IMR-90 (cell line): Measurements from ENCODE around the gene GPR84. TPM values are rescaled to one million over a fixed set of nuclear protein-coding genes. Genes with fewer than 3 reads are reported as not detected.

ENCODE experiments used
- ATAC-seq: fragments of 200-7000 bp; cut with Tn5 transposase; 2 replicates; pipeline ENCODE4 v1.9.1; 2020; ENCODE audit warnings: low read depth, mild to moderate bottlenecking, moderate library complexity
- BruUV-seq: library from RNA; stranded (reverse); fragments of 400-500 nt; replicated peaks from 2 replicates; lab custom pipeline; 2021; lab: Mats Ljungman, UMichigan
- CTCF ChIA-PET: fragments of 300-600 bp; formaldehyde crosslinking; extraction: SDS; loops from one replicate; lab custom pipeline; 2021; ENCODE audit warnings: antibody characterized with exemption; lab: Yijun Ruan, JAX
- POLR2A ChIA-PET: fragments of 300-600 bp; sonication (Branson Sonifier 250); formaldehyde crosslinking; loops from one replicate; lab custom pipeline; 2022; ENCODE audit warnings: antibody characterized with exemption; ENCODE audit not compliant: unreplicated experiment; lab: Charles Lee
- DNase-seq: peaks from one replicate; pipeline ENCODE4 v3.0.0; 2013
- H2AFZ ChIP-seq: replicated peaks from 2 replicates; pipeline ENCODE3; 2013; ENCODE audit warnings: low read length, mild to moderate bottlenecking; ENCODE audit not compliant: poor library complexity
- H2AK5ac ChIP-seq: 2 replicates; pipeline ENCODE4 v1.6.1; 2013; ENCODE audit warnings: low read depth, low read length, inconsistent platforms
- H2AK9ac ChIP-seq: replicated peaks from 2 replicates; pipeline ENCODE3; 2013; ENCODE audit warnings: mild to moderate bottlenecking, low read depth, low read length, moderate library complexity; ENCODE audit not compliant: poor library complexity
- H2BK120ac ChIP-seq: 2 replicates; pipeline ENCODE4 v1.6.1; 2013; ENCODE audit warnings: low read depth, low read length, inconsistent platforms
- H2BK15ac ChIP-seq: 3 replicates; pipeline ENCODE4 v1.6.1; 2013; ENCODE audit warnings: low read depth, low read length, inconsistent platforms
- H2BK20ac ChIP-seq: 2 replicates; pipeline ENCODE4 v1.6.1; 2013; ENCODE audit warnings: low read depth, mild to moderate bottlenecking, inconsistent platforms, low read length, moderate library complexity
- H2BK5ac ChIP-seq: 2 replicates; pipeline ENCODE4 v1.6.1; 2013; ENCODE audit warnings: mild to moderate bottlenecking, low read depth, low read length, inconsistent platforms; ENCODE audit not compliant: poor library complexity, severe bottlenecking
- H3K14ac ChIP-seq: replicated peaks from 2 replicates; pipeline ENCODE4 v1.6.1; 2013; ENCODE audit warnings: low read depth, low read length, inconsistent platforms
- H3K18ac ChIP-seq: 2 replicates; pipeline ENCODE4 v1.6.1; 2013; ENCODE audit warnings: low read depth, low read length, control low read depth
- H3K23ac ChIP-seq: 2 replicates; pipeline ENCODE4 v1.6.1; 2013; ENCODE audit warnings: low read depth, low read length, inconsistent platforms
- H3K27ac ChIP-seq: 2 replicates; pipeline ENCODE4 v1.5.1; 2013; ENCODE audit warnings: mild to moderate bottlenecking, control low read depth, low read length; ENCODE audit not compliant: insufficient read depth
- H3K27me3 ChIP-seq: 2 replicates; pipeline ENCODE4 v1.6.1; 2013; ENCODE audit warnings: low read length; ENCODE audit not compliant: control insufficient read depth, insufficient read depth
- H3K36me3 ChIP-seq: 2 replicates; pipeline ENCODE4 v1.6.1; 2013; ENCODE audit warnings: low read length, mixed read lengths; ENCODE audit not compliant: control insufficient read depth, insufficient read depth
- H3K4ac ChIP-seq: 2 replicates; pipeline ENCODE4 v1.6.1; 2013; ENCODE audit warnings: low read depth, low read length, inconsistent platforms
- H3K4me1 ChIP-seq: 2 replicates; pipeline ENCODE4 v1.6.1; 2013; ENCODE audit warnings: low read length, mixed read lengths; ENCODE audit not compliant: control insufficient read depth, insufficient read depth
- H3K4me2 ChIP-seq: 2 replicates; pipeline ENCODE4 v1.6.1; 2013; ENCODE audit warnings: low read depth, mild to moderate bottlenecking, control low read depth, low read length, moderate library complexity
- H3K4me3 ChIP-seq: 2 replicates; pipeline ENCODE4 v1.5.1; 2013; ENCODE audit warnings: low read depth, mild to moderate bottlenecking, control low read depth, low read length, moderate library complexity; ENCODE audit not compliant: insufficient read depth
- H3K56ac ChIP-seq: 2 replicates; pipeline ENCODE4 v1.6.1; 2013; ENCODE audit warnings: low read length, inconsistent platforms; ENCODE audit not compliant: insufficient read depth; ENCODE audit errors: extremely low read depth
- H3K79me1 ChIP-seq, 2 experiments: 2 replicates each; pipeline ENCODE4 v1.6.1; 2013; ENCODE audit warnings: low read length in 2 of 2, inconsistent platforms in 1 of 2, low read depth in 1 of 2
- H3K9ac ChIP-seq: 2 replicates; pipeline ENCODE4 v1.6.1; 2013; ENCODE audit warnings: low read depth, low read length, control low read depth
- H3K9me1 ChIP-seq: 2 replicates; pipeline ENCODE4 v1.6.1; 2013; ENCODE audit warnings: low read length, inconsistent platforms; ENCODE audit not compliant: insufficient read depth
- H3K9me3 ChIP-seq: 2 replicates; pipeline ENCODE4 v1.6.1; 2013; ENCODE audit warnings: low read length; ENCODE audit not compliant: control insufficient read depth, insufficient read depth
- H4K20me1 ChIP-seq: 2 replicates; pipeline ENCODE4 v1.6.1; 2013; ENCODE audit warnings: low read length, inconsistent platforms; ENCODE audit not compliant: insufficient read depth
- H4K5ac ChIP-seq: 2 replicates; pipeline ENCODE4 v1.6.1; 2013; ENCODE audit warnings: mild to moderate bottlenecking, low read depth, low read length, control low read depth
- H4K8ac ChIP-seq, 2 experiments: 2 replicates each; pipeline ENCODE4 v1.6.1; 2013; ENCODE audit warnings: low read depth in 2 of 2, low read length in 2 of 2, control low read depth in 1 of 2, inconsistent platforms in 1 of 2
- H4K91ac ChIP-seq: 2 replicates; pipeline ENCODE4 v1.6.1; 2013; ENCODE audit warnings: low read depth, low read length, inconsistent platforms; ENCODE audit not compliant: insufficient read depth
- BHLHE40 ChIP-seq: fragments of 150-350 bp; IDR thresholded peaks from 2 replicates; pipeline ENCODE4 v1.6.1; 2016; ENCODE audit warnings: mild to moderate bottlenecking, low read depth, low read length
- CEBPB ChIP-seq: IDR thresholded peaks from 2 replicates; pipeline ENCODE4 v1.6.1; 2012; ENCODE audit warnings: low read depth, low read length, improper control_type of control experiment
- CHD1 ChIP-seq: IDR thresholded peaks from 2 replicates; pipeline ENCODE4 v1.6.1; 2012; ENCODE audit warnings: low read depth, low read length, improper control_type of control experiment
- CTCF ChIP-seq: conservative IDR thresholded peaks from 2 replicates; pipeline ENCODE4 v1.5.1; 2012; ENCODE audit warnings: mild to moderate bottlenecking, low read depth, low read length, improper control_type of control experiment
- FOS ChIP-seq: fragments of 150-350 bp; IDR thresholded peaks from 2 replicates; pipeline ENCODE4 v1.6.1; 2016; ENCODE audit warnings: low read depth, low read length
- MAFK ChIP-seq: IDR thresholded peaks from 2 replicates; pipeline ENCODE4 v1.6.1; 2012; ENCODE audit warnings: low read depth, low read length, improper control_type of control experiment
- MAZ ChIP-seq: IDR thresholded peaks from 2 replicates; pipeline ENCODE4 v1.6.1; 2012; ENCODE audit warnings: low read depth, mild to moderate bottlenecking, low read length, improper control_type of control experiment, moderate library complexity, borderline replicate concordance
- MXI1 ChIP-seq: IDR thresholded peaks from 2 replicates; pipeline ENCODE4 v1.6.1; 2012; ENCODE audit warnings: low read depth, mild to moderate bottlenecking, low read length, moderate library complexity, borderline replicate concordance
- NFE2L2 ChIP-seq: fragments of 150-350 bp; IDR thresholded peaks from 2 replicates; pipeline ENCODE4 v1.6.1; 2016; ENCODE audit warnings: low read depth, mild to moderate bottlenecking, low read length
- POLR2A ChIP-seq: IDR thresholded peaks from 2 replicates; pipeline ENCODE4 v1.6.1; 2012; ENCODE audit warnings: mild to moderate bottlenecking, low read depth, low read length
- RAD21 ChIP-seq: IDR thresholded peaks from 2 replicates; pipeline ENCODE4 v1.6.1; 2012; ENCODE audit warnings: low read length, improper control_type of control experiment
- RCOR1 ChIP-seq: IDR thresholded peaks from 2 replicates; pipeline ENCODE4 v1.6.1; 2012; ENCODE audit warnings: mild to moderate bottlenecking, low read length, improper control_type of control experiment; ENCODE audit not compliant: insufficient replicate concordance
- RFX5 ChIP-seq: IDR thresholded peaks from 2 replicates; pipeline ENCODE4 v1.8.0; 2012; ENCODE audit warnings: low read depth, mild to moderate bottlenecking, low read length, moderate library complexity
- SMC3 ChIP-seq: fragments of 150-350 bp; IDR thresholded peaks from 2 replicates; pipeline ENCODE4 v1.6.1; 2016; ENCODE audit warnings: low read depth, mild to moderate bottlenecking, antibody characterized with exemption, low read length, moderate library complexity
- WGBS, 2 experiments: methylation state at CpG; one replicate each; pipeline versions ENCODE4 v1.1.5 to v1.1.7; 2013; ENCODE audit warnings: missing lambda C conversion rate in 2 of 2; ENCODE audit not compliant: insufficient read length in 1 of 2; ENCODE audit errors: extremely low coverage in 2 of 2; 5-methylcytosine and 5-hydroxymethylcytosine counted together
- dilution Hi-C: fragments of 300-500 bp; cut with HindIII; formaldehyde crosslinking; loops from one replicate; pipeline ENCODE4 v1.14.3; 2018; ENCODE audit warnings: low sequenced_read_pairs; ENCODE audit not compliant: unreplicated experiment
- in situ Hi-C: fragments of 300-500 bp; cut with MboI; formaldehyde crosslinking; loops from 3 replicates; pipeline ENCODE4 v1.14.3; 2019; ENCODE audit warnings: low sequenced_read_pairs, inconsistent platforms, mixed read lengths
- intact Hi-C: fragments of 100-400 bp; cut with micrococcal nuclease; formaldehyde crosslinking; loops from 2 replicates; pipeline ENCODE4 v1.10.0; 2022
- polyA plus RNA-seq, 3 experiments: library from polyadenylated mRNA; depleted of rRNA; stranded (reverse); fragments of >200 nt; gene quantifications; 2 replicates each; pipeline ENCODE4 v1.2.3, GENCODE V29; 2012; ENCODE audit warnings: low replicate concordance in 1 of 3
- total RNA-seq: library from RNA; depleted of rRNA; stranded (reverse); fragments of >200 nt; gene quantifications from 2 replicates; pipeline ENCODE4 v1.2.3, GENCODE V29; 2012
- TF ChIP-seq, protein P1 (sequence below): fragments of 150-350 bp; IDR thresholded peaks from 2 replicates; pipeline ENCODE4 v1.6.1; 2016; ENCODE audit warnings: low read depth, mild to moderate bottlenecking, low read length, moderate library complexity, borderline replicate concordance

Gene GPR84
- total and polyA plus RNA-seq, 2 of the 4 experiments (the other 2 are of a cell fraction): not detected

DNA sequence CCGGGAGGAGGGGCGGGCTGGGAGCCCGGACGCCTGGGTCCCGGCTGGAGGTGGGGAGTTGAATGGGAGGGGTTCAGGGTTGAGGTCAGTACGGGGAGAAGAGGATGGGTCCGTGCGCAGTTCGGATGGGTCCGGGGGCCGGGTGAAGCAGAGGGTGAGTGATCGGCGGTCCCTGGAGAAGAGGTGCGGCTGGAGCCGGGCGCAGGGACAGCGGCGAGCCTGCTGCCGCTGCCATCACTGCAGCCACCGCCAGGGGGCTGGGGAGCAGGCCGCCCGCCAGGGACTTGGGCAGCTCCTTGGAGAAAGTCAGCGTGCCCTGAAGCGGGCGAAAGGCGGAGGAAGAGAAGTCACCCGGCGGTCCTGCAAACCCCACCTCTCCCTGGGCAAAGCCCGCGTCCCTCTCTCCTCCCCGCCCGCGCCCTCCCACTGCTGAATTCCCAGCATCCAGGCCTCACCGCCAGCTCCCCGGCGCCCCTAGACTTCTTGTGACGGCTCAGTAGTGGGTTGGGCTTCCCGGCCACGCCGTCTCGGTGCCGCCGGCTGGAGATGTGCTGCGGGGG is 6.0 kb upstream of the GPR84 start:
- dilution Hi-C loops (no loop called here), in situ Hi-C loops (loop anchor here (10.0 kb wide), 1 partner anchor 375 kb away; no protein-coding TSS in a partner anchor), intact Hi-C loops (loop anchor here (1.0 kb wide), 3 partner anchors 9 to 69 kb away; no protein-coding TSS in a partner anchor)
- H3K4me3 ChIP-seq: peak overlapping the region; percentile 25; the same call in 1 of the 2 replicates
- H2BK15ac ChIP-seq: no peak overlapping the region
- BruUV-seq: no TSS peak
- H4K91ac ChIP-seq: no peak overlapping the region
- H3K18ac ChIP-seq: no peak overlapping the region
- no peak overlapping the region for H2BK5ac ChIP-seq
- peaks cover 10% of the 10 kb centered on the region; the same call in 1 of the 2 replicates for H3K4me1 ChIP-seq
- 3% methylated on average over 11 of the region's 44 CpGs; no CpG with 5 or more reads in 1 of the 2 experiments for WGBS, 2 experiments
- no peaks in the 10 kb centered on the region; the same call in 1 of the 2 replicates for H3K9me1 ChIP-seq
- no peak overlapping the region for H2AK5ac ChIP-seq
- no peak overlapping the region for H4K5ac ChIP-seq
- H4K20me1 ChIP-seq: no peaks in the 10 kb centered on the region
- H3K4me2 ChIP-seq: peak overlapping the region; percentile 80; the same call in 1 of the 2 replicates
- no peaks in the 10 kb centered on the region for H3K79me1 ChIP-seq
- H2BK120ac ChIP-seq: no peak overlapping the region
- CTCF ChIA-PET: interaction anchor here (0.6 to 1.8 kb wide), 14 partner anchors 9 to 723 kb away, joined by 3 to 10 read pairs (median 4); no protein-coding TSS in a partner anchor
- H3K14ac ChIP-seq: no peak overlapping the region
- no peak overlapping the region for H2BK20ac ChIP-seq
- peaks cover 1% of the 10 kb centered on the region; the same call in 1 of the 2 replicates for H3K36me3 ChIP-seq
- POLR2A ChIA-PET: interaction anchor here (1.0 kb wide), 1 partner anchor 10 kb away, joined by 4 read pairs; no protein-coding TSS in a partner anchor
- H3K27ac ChIP-seq: no peak overlapping the region
- peak overlapping the region; percentile 61; the same call in 1 of the 2 replicates for H3K9ac ChIP-seq
- H3K27me3 ChIP-seq: no peaks in the 10 kb centered on the region
- H3K23ac ChIP-seq: no peak overlapping the region
- peak; percentile 77 for DNase-seq
- H3K56ac ChIP-seq: no peak overlapping the region
- peak overlapping the region; percentile 88 for H2AFZ ChIP-seq
- no peak overlapping the region for H2AK9ac ChIP-seq
- H3K4ac ChIP-seq: no peak overlapping the region
- H4K8ac ChIP-seq: no peak overlapping the region; a peak in 1 of 4 replicates
- H3K9me3 ChIP-seq: no peaks in the 10 kb centered on the region
- peak; percentile 86 for ATAC-seq
- TF ChIP-seq MXI1 (peak; percentile 67; the same call in 1 of the 2 replicates), SMC3 (peak; percentile 87), RFX5 (no peak), CEBPB (no peak), FOS (no peak), MAZ (peak; percentile 77), NFE2L2 (no peak), MAFK (no peak), CHD1 (no peak), RCOR1 (peak; percentile 53), RAD21 (peak; percentile 82), BHLHE40 (peak; percentile 42; the same call in 1 of the 2 replicates), CTCF (peak; percentile 96), POLR2A (no peak)
- TF ChIP-seq, protein P1, sequence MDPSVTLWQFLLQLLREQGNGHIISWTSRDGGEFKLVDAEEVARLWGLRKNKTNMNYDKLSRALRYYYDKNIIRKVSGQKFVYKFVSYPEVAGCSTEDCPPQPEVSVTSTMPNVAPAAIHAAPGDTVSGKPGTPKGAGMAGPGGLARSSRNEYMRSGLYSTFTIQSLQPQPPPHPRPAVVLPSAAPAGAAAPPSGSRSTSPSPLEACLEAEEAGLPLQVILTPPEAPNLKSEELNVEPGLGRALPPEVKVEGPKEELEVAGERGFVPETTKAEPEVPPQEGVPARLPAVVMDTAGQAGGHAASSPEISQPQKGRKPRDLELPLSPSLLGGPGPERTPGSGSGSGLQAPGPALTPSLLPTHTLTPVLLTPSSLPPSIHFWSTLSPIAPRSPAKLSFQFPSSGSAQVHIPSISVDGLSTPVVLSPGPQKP: no peak
